GM12878 (cell line): Measurements from ENCODE around the gene SLC26A1. TPM values are rescaled to one million over a fixed set of nuclear protein-coding genes. Genes with fewer than 3 reads are reported as not detected.
"Not testable (repeated sequence)": the region's sequence is repeated elsewhere in the genome, so short reads cannot be mapped to it uniquely, and the experiment has no call there.

Source experiments
- ATAC-seq: fragments of 200-7000 bp; cut with Tn5 transposase; 3 replicates; pipeline ENCODE4 v1.9.1; 2020; ENCODE audit warnings: mild to moderate bottlenecking, moderate library complexity
- BruUV-seq: library from RNA; stranded (reverse); fragments of 400-500 nt; replicated peaks from 2 replicates; lab custom pipeline; 2021; lab: Mats Ljungman, UMichigan
- CTCF ChIA-PET: fragments of 300-600 bp; sonication (Branson Sonifier 250); formaldehyde crosslinking; extraction: SDS; loops from one replicate; lab custom pipeline; 2021; ENCODE audit warnings: inconsistent platforms; lab: Yijun Ruan, JAX
- POLR2A ChIA-PET: fragments of 350-600 bp; formaldehyde crosslinking; extraction: SDS; loops from one replicate; lab custom pipeline; 2021; ENCODE audit warnings: inconsistent platforms; lab: Charles Lee
- RAD21 ChIA-PET: fragments of 300-600 bp; sonication (Branson Sonifier 250); formaldehyde crosslinking; loops from one replicate; lab custom pipeline; 2023; ENCODE audit warnings: antibody characterized with exemption; ENCODE audit not compliant: unreplicated experiment; lab: Charles Lee
- SMC1A ChIA-PET: fragments of 300-600 bp; sonication (Branson Sonifier 250); formaldehyde crosslinking; loops from one replicate; lab custom pipeline; 2023; ENCODE audit not compliant: unreplicated experiment, uncharacterized antibody; lab: Charles Lee
- DNase-seq: peaks from one replicate; pipeline ENCODE4 v3.0.0-alpha.2; 2011; ENCODE audit warnings: low read depth, low spot score
- FAIRE-seq: peaks from 3 replicates; lab custom pipeline; 2011; peaks lifted over from hg19 to GRCh38; lab: Jason Lieb, UNC
- H2AFZ ChIP-seq: 2 replicates; pipeline ENCODE4 v1.6.0; 2011; ENCODE audit warnings: low read depth, low read length, control low read depth; ENCODE audit not compliant: control insufficient read depth
- H3K27ac ChIP-seq: 2 replicates; pipeline ENCODE4 v1.5.1; 2011; ENCODE audit warnings: control low read depth; ENCODE audit not compliant: control insufficient read depth, insufficient read depth
- H3K27me3 ChIP-seq, 2 experiments: replicated peaks in 1 of 2; 2 replicates each; pipeline versions ENCODE4 v1.6.0 to v1.6.1; 2011; ENCODE audit warnings: low read length in 1 of 2; ENCODE audit not compliant: control insufficient read depth in 2 of 2, insufficient read depth in 2 of 2
- H3K36me3 ChIP-seq, 2 experiments: 2 replicates each; pipeline ENCODE4 v1.5.1; 2011; ENCODE audit warnings: low read length in 1 of 2; ENCODE audit not compliant: control insufficient read depth in 2 of 2, insufficient read depth in 2 of 2
- H3K4me1 ChIP-seq: 2 replicates; pipeline ENCODE4 v1.6.1; 2011; ENCODE audit warnings: mild to moderate bottlenecking, low read length, moderate library complexity, mixed read lengths; ENCODE audit not compliant: control insufficient read depth, insufficient read depth
- H3K4me2 ChIP-seq: 2 replicates; pipeline ENCODE4 v1.6.0; 2011; ENCODE audit warnings: control low read depth; ENCODE audit not compliant: control insufficient read depth, insufficient read depth
- H3K4me3 ChIP-seq: fragments of 200-600 bp; sonication (generic); 2 replicates; pipeline ENCODE4 v1.5.1; 2016
- H3K79me2 ChIP-seq: 2 replicates; pipeline ENCODE4 v1.6.0; 2011; ENCODE audit warnings: low read length; ENCODE audit not compliant: control insufficient read depth, insufficient read depth
- H3K9ac ChIP-seq: 2 replicates; pipeline ENCODE4 v1.8.0; 2011; ENCODE audit warnings: low read length, control low read depth, mixed read lengths; ENCODE audit not compliant: control insufficient read depth, insufficient read depth
- H3K9me3 ChIP-seq: replicated peaks from 3 replicates; pipeline ENCODE4 v1.5.1; 2011; ENCODE audit warnings: mild to moderate bottlenecking, low read length; ENCODE audit not compliant: control insufficient read depth, insufficient read depth
- H4K20me1 ChIP-seq: 2 replicates; pipeline ENCODE4 v1.6.0; 2011; ENCODE audit not compliant: control insufficient read depth, insufficient read depth
- BCL11A ChIP-seq: IDR thresholded peaks from 2 replicates; pipeline ENCODE4 v1.6.1; 2011; ENCODE audit warnings: low read depth, low read length
- HDAC2 ChIP-seq: fragments of 200-600 bp; sonication (generic); IDR thresholded peaks from 2 replicates; pipeline ENCODE4 v1.6.1; 2017
- MTA2 ChIP-seq: fragments of 450-650 bp; IDR thresholded peaks from 2 replicates; pipeline ENCODE4 v1.6.1; 2016; ENCODE audit warnings: low read depth, mild to moderate bottlenecking, moderate library complexity
- SMARCA5 ChIP-seq: fragments of 450-650 bp; IDR thresholded peaks from 2 replicates; pipeline ENCODE4 v1.6.1; 2017; ENCODE audit warnings: mild to moderate bottlenecking
- YBX1 ChIP-seq: fragments of 450-650 bp; IDR thresholded peaks from 2 replicates; pipeline ENCODE4 v1.6.1; 2016; ENCODE audit warnings: antibody characterized with exemption
- WGBS: methylation state at CpG from one replicate; pipeline ENCODE4 v1.1.6; 2016; ENCODE audit warnings: low lambda C conversion rate; ENCODE audit not compliant: insufficient replicate concordance, insufficient coverage; ENCODE audit errors: missing lambda C conversion rate; 5-methylcytosine and 5-hydroxymethylcytosine counted together
- in situ Hi-C: fragments of 300-500 bp; cut with MboI; formaldehyde crosslinking; loops from 9 replicates; pipeline ENCODE4 v1.14.3; 2018; ENCODE audit warnings: mixed read lengths
- intact Hi-C: fragments of 100-400 bp; cut with micrococcal nuclease; formaldehyde crosslinking; loops from one replicate; pipeline ENCODE4 v1.14.2; 2022; ENCODE audit not compliant: unreplicated experiment
- polyA plus RNA-seq, 11 experiments: library from polyadenylated mRNA; depleted of rRNA in 4 of 11; unstranded in 6 of 11; stranded (reverse) in 5 of 11; fragments of >200 nt; fragmentation: Nextera tagmentation in 4 of 11; fragmentation: Illumina TruSeq in 1 of 11; extraction: Ambion mirVana in 4 of 11; extraction: Trizol in 1 of 11; gene quantifications; 1 replicate in 1 of 11; 2 replicates in 10 of 11; pipeline versions ENCODE4 v1.2.1 to v1.2.3, GENCODE V29; 2011 to 2016; ENCODE audit warnings: inconsistent platforms in 2 of 11, missing spikeins in 2 of 11, low read depth in 1 of 11
- total RNA-seq, 4 experiments: library from RNA; depleted of rRNA in 3 of 4; stranded (reverse); fragments of >200 nt in 3 of 4; fragmentation: Illumina TruSeq in 1 of 4; extraction: Trizol in 1 of 4; gene quantifications; 2 replicates each; pipeline versions ENCODE4 v1.2.1 to v1.2.3, GENCODE V29; 2013 to 2021
- TF ChIP-seq, protein P1 (sequence below): fragments of 450-650 bp; IDR thresholded peaks from 2 replicates; pipeline ENCODE4 v1.6.1; 2017; ENCODE audit warnings: mild to moderate bottlenecking, low read depth, inconsistent platforms; ENCODE audit not compliant: poor library complexity, severe bottlenecking

The SLC26A1 gene
- total and polyA plus RNA-seq, 10 of the 15 experiments (the other 5 are each of a cell fraction or from before 2014, with no cell fraction given) = 0.05 to 0.96 (median 0.28) TPM; not detected in 5

DNA sequence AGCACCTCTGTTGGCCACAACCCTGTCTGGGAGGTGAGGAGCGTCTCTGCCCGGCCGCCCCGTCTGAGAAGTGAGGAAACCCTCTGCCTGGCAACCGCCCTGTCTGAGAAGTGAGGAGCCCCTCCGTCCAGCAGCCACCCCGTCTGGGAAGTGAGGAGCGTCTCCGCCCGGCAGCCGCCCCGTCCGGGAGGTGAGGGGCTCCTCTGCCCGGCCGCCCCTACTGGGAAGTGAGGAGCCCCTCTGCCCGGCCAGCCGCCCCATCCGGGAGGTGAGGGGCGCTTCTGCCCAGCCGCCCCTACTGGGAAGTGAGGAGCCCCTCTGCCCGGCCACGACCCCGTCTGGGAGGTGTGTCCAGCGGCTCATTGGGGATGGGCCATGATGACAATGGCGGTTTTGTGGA, 17.2 kb downstream of the SLC26A1 start:
- H3K27me3 ChIP-seq, FAIRE-seq, BruUV-seq, H3K4me3 ChIP-seq, H3K27ac ChIP-seq, H3K4me2 ChIP-seq, H3K9ac ChIP-seq, H3K36me3 ChIP-seq, H2AFZ ChIP-seq, CTCF ChIA-PET, H3K4me1 ChIP-seq, H4K20me1 ChIP-seq, DNase-seq, ATAC-seq, RAD21 ChIA-PET, intact Hi-C loops, H3K9me3 ChIP-seq, in situ Hi-C loops, POLR2A ChIA-PET, H3K79me2 ChIP-seq, SMC1A ChIA-PET: not testable (repeated sequence)
- WGBS = 71% methylated on average over 10 of the region's 25 CpGs

DNA sequence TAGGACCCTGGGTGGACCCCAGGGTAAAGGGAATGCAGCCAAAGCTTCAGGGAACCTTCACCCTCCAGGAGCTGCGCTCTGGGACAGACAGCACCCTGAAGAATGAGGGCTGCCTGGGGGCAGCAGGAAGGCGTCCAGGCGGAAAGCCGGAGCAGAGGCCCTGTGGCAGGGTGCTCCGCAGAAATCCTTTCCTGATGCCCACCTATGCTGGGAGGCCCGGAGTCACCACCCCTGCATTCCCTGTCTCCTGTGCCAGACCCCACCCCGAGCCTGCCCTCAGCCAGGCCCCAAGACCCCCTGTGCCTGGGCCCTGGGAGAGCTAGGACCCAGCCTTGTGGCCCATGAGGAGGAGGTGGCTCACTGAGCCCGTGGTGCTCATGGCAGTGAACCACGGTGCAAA, 18.5 kb downstream of the SLC26A1 start:
- Histone ChIP-seq H3K4me3 (no peak overlapping the region), H3K36me3 (no peaks in the 10 kb centered on the region), H4K20me1 (no peaks in the 10 kb centered on the region)
- in situ Hi-C loops = no loop called here
- TF ChIP-seq MTA2 = no peak
- TF ChIP-seq, protein P1, sequence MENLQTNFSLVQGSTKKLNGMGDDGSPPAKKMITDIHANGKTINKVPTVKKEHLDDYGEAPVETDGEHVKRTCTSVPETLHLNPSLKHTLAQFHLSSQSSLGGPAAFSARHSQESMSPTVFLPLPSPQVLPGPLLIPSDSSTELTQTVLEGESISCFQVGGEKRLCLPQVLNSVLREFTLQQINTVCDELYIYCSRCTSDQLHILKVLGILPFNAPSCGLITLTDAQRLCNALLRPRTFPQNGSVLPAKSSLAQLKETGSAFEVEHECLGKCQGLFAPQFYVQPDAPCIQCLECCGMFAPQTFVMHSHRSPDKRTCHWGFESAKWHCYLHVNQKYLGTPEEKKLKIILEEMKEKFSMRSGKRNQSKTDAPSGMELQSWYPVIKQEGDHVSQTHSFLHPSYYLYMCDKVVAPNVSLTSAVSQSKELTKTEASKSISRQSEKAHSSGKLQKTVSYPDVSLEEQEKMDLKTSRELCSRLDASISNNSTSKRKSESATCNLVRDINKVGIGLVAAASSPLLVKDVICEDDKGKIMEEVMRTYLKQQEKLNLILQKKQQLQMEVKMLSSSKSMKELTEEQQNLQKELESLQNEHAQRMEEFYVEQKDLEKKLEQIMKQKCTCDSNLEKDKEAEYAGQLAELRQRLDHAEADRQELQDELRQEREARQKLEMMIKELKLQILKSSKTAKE = no peak
- TF ChIP-seq YBX1 = no peak
- TF ChIP-seq BCL11A = no peak
- no peak for TF ChIP-seq SMARCA5
- no peak for TF ChIP-seq HDAC2
- TF ChIP-seq, all 136 proteins: peak for 0
- CTCF ChIA-PET = no interaction called here
- BruUV-seq = no TSS peak
- FAIRE-seq (no peak), ATAC-seq (no peak), DNase-seq (no peak)
- H3K27ac ChIP-seq = no peak overlapping the region
- RAD21 ChIA-PET = interaction anchor here (0.6 kb wide), 1 partner anchor 256 kb away, joined by 3 read pairs; no protein-coding TSS in a partner anchor
- no peaks in the 10 kb centered on the region for H3K79me2 ChIP-seq
- H3K27me3 ChIP-seq = no peaks in the 10 kb centered on the region
- no peaks in the 10 kb centered on the region; the same call in 2 of the 3 replicates for H3K9me3 ChIP-seq
- SMC1A ChIA-PET = no interaction called here
- POLR2A ChIA-PET = interaction anchor here (1.0 kb wide), 1 partner anchor 43 kb away, joined by 3 read pairs; the partner anchor contains the start of gene GAK
- no peak overlapping the region for H3K9ac ChIP-seq
- peaks cover 5% of the 10 kb centered on the region; the same call in 1 of the 2 replicates for H3K4me1 ChIP-seq
- H2AFZ ChIP-seq = no peak overlapping the region
- H3K4me2 ChIP-seq = no peak overlapping the region
- intact Hi-C loops = loop anchor here (5.0 kb wide), 1 partner anchor 37 kb away; no protein-coding TSS in a partner anchor
- 75% methylated on average over 9 of the region's 9 CpGs for WGBS
